NCI-H128 (cell line): ENCODE results near the gene PCED1B.
"Not testable (repeated sequence)": the region's sequence is repeated elsewhere in the genome, so short reads cannot be mapped to it uniquely, and the experiment has no call there.

Source experiments
- DNase-seq: peaks from one replicate; lab custom pipeline; 2025; ENCODE audit not compliant: unreplicated experiment; lab: John Stamatoyannopoulos, UW

The PCED1B gene

DNA sequence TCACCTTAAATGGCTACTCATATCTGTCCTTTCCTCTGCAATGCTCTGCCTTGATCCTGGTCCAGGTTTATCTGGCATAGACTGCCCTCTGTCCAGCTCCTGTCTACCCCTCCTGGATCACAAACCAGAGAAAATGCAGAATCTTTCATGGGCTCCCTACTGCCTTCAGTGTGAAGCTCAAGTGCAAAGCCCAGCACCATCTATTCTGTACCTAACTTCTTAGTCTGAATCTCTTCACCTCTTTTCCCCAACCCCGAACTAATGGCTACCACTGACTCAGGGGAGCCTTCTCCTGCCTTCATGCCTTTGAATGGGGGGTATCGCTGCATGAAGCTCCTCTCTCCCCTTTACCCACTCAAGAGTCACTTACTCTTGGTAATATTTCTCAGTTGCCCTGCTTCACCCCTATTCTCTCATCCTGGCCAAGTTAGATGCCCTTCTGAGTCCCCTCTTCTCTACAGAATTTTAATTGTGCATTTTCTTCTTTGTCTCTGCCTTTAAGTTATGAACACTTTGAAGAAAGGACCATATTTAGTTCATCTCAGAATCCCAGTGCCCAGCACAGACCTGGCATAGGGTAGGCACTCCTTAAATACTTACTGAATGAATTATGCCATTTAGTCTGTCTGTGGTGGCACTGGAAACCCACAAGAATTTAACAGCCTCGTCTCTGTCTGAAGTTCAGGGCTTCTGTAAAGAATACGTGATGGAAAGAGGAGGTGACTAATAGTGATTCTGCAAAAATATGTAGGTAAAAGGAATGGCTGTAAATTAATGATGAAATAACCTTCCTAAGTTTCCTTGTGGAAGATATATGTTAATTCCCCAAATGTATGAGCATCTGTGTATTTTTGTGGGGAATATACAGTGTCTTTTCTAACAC lies 191.6 kb downstream of the PCED1B start:
- no peak for DNase-seq

DNA sequence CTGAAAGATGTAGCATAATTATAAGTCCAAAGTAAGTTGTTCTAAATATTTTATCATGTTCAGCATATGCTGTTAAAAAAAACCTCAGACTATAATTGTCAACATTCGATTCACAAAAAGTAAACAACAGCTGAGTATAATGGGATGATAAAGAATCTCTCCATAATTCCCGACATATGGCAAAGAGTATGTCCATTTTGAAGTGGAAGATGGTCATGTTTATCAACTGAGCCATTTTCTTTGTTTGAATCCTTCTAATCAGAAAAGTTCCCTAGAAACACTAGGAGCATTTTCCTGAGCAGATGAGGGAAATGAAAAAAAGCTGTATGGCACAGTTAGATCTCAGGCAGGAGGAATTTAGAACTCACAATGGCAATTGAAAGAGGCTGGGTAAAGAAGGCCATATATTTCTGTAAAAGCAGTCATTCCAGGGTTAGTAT lies 192.4 kb downstream of the PCED1B start:
- no peak for DNase-seq

DNA sequence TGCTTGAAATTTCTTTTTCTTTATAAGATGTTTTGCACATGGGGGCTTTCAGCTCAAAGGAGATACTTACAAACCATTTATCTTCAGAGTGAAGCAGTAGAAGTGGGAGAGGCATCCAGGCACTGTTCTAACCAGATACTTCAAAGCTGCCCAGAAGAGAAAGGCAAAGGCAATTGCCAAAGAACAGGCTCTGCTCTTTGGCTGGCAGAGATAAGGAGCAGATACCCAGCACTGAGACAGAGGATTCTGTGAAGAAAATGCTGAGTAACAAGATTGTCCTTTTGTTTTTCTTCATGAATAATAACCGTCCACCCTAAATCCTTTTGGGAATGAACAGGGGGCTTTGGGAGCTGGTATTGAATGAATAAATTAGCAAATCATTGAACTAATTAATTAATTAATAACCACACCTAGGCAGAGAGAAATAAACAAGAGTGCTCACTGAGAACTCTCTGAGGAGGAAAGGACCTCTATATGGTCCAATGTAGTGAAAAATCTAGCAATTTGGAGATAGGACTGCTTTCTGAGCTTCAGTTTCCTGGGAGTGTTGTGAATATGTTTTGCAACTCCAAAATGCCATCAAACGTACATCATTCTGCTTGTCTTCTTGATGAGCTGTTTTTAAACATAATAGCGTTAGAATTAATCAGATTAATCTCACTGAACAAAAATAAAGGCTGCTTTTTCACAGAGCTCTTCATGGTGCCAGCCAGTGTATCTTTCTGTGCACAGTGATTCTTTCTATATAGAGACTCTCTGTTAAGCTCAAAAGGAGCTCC lies 193.2 kb downstream of the PCED1B start:
- DNase-seq, result no peak

DNA sequence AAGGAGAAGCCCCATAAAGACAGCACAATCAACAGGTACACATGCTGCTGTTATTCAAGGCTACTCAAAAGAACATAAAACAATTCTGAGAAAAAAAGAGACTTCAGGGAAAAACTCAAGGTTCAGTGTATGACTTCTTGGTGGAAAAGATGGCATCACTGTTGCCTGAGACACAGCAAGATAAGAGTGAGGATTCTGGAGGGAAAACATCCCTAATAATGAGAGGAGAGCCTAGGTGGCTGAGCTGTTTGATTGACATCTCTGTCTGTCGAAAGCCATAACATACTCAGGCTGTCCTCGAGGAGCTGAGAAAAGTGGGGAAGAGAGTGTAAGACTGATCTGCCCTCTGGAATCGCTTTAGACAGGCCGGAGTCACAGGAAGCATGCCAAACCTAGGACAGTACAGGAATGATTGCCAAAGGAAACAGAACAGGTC lies 193.8 kb downstream of the PCED1B start:
- no peak for DNase-seq

DNA sequence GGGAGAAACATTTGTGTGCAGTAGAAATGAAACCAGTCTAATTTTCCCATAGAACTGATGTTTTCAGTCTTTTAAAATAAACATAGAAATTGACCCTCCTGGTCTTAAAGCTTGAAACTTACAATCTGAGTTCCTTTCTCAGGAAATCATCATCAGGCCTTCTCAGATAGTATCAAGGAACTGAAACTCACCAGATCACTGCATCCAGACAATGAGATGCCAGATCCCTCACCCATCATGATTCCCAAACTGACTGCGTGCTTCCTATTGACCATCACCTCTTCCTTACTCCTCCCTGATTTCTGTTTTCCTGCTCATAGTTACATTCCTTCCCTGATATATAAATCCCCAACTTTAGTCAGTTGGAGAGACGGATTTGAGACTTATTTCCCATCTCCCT lies 195.3 kb downstream of the PCED1B start:
- DNase-seq, result no peak

DNA sequence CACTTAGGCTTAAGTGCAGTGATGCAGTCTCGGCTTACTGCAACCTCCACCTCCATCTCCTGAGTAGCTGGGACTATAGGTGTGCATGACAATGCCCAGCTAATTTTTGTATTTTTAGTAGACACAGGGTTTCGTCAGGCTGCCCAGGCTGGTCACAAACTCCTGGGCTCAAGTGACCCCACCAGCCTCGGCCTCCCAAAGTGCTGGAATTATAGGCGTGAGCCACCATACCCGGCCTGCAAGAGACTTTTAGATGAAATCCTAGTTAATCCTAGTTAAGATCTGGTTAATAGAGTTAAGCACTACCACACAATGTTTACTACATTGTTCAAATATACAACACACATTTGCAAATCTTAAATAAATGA lies 196.8 kb downstream of the PCED1B start:
- DNase-seq, result no peak

DNA sequence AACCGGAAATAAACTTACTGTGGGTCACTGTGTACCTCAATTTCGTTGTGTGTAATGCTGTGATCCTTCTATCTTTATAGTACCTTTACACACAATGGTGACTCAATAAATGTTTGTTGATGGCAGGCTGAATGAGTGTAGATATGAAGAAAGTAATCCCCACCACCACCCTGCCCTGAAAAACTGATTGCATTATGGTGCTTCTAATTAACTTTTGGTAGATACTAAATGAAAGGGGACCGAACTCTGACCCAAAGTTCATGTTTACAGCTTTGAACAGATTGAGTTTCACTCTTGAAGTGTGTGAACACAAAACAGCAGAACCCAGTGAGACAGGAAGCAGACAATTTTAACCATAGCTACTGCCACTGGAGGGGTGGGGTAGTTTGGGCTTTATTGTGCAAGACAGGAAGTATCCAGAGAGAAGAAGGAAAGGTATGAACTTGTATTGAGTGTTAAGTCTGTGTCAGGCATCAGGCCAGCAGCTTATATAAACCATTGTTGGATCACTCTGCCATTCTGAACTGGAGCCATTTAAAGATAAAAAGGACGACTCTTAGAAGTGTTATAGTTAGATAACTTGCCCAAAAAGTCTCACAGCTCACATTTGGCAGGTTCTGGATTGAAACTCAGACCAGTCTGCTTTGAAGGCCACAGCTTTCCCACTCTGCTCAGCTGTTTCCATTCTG lies 197.3 kb downstream of the PCED1B start:
- DNase-seq, result no peak

DNA sequence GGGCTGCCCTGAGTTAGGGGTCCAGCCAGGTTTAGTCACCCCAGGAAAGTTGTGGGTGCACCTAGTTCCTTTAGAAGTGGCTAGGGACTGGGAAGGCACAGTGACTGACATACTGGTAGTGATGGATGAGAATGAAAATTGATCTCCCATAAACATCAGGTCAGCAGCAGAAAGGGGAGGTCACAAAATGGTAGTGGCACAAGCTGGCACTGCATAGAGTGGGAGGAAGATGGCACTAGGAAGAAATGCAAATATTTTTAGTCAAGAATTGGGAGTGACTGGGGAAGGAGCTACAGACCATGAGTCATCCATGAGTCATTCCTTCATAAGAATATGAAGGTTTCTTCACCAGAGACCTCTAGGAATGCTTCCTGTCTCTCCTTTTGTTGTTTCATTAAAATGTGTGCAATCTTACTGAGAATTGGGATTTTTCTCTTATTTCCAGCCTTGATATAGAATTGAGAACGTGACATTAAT lies 198.6 kb downstream of the PCED1B start:
- no peak for DNase-seq

DNA sequence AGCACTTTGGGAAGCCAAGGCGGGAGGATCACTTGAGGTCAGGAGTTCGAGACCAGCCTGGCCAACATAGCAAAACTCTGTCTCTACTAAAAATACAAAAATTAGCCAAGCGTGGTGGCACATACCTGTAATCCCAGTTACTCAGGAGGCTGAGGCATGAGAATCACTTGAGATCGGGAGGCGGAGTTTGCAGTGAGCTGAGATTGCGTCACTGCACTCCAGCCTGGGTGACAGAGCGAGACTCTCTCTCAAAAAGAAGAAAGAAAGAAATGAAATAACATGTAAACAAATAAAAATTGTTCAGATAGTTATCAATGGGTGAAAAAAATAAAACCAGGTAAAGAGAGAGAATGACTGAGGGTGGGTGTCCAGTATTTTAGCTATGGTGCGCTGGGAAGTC lies 200.3 kb downstream of the PCED1B start:
- DNase-seq, result not testable (repeated sequence)

DNA sequence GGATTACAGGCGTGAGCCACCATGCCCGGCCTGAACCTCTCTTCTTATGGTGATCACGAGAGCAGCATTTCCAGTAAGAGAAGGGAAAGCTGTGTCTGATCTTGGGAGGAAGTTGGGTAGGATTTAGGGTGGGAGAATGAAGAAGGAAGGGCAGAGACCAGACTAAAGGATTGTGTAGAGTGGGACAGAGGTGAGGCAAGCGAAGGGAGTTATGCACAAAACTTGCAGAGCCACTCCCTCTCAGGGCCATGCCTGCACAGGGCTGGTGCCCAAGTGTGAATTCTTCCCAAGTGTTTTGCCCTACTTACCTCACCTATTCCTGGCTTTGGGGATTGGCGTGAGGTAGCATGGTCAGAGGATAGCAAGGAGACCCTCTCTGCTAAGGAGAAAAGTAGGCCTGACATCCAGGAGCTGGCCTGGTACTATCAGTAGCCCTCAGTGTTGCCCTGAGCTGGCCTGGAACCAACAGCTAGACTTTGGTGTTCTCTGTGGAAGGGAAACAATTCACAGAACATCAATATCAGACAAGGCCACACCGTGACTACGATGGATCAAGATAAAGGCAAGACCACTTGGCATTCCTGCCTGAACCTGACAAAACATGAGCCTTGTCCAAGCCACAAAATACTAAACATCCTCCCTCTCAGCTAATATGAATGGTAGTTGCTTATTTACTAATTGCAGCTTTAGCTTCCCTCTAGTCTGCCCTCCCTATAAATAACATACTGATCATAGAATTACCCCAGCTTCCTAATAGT lies 201.3 kb downstream of the PCED1B start:
- no peak for DNase-seq

DNA sequence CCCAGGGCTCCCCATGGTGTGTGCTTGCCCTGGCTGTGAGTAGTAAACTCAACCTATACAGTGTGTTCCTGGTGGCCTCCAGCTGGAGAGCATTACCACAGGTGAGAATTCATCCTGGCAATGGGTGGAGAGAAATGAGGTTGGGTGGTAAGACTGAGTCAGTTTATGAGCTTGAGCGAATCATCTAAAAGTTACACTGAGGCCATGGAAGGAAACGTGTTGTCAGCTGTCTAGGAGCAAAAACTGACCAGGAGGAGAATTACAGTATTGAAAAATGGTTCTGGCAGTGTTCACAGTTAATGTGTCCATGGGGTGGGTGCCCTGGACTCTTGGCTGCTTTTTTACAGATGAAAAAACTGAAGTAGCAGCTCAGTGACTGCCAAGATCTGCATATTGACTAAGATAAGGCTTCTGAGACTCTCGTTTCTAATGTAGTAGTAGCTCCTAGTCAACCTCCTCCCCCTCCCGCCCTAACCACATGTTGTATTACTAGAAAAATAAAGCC lies 202.3 kb downstream of the PCED1B start:
- no peak for DNase-seq

DNA sequence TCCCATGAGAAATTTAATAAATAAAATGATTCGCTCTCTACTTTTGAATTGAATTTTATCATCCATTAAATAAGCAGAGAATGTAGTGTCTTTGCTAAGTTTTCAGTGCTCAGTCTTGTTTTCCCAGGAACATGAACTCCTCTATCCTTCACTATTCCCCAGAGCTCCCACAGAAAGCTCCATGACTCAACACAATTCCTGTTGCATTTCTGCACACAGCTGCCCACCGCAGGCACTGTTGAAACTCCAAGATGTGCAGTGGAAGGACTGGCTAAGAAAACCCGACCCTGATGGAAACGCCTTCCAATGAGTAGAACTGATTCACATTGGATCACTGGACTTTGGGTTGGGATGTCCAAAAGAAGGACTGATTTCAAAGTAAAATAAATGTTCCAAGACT lies 202.8 kb downstream of the PCED1B start:
- no peak for DNase-seq
